ENCODE measurements around the gene EXOC3.
A peak's percentile ranks its signal among the peaks of the same experiment; 100 is the strongest.

EXOC3 gene

GRCh38 chr5:426392-426976, 16.5 kb upstream of the EXOC3 start:
- no peak for DNase-seq (ENCODE audit: low spot score)

GRCh38 chr5:427415-428087, 15.4 kb upstream of the EXOC3 start:
- DNase-seq (ENCODE audit: low spot score) = no peak

- no peak for DNase-seq (ENCODE audit: low spot score)
These were observed 14.8 kb upstream of the EXOC3 start for GRCh38 chr5:428219-428618.

- DNase-seq (ENCODE audit: low spot score) = no peak
These were observed 14.1 kb upstream of the EXOC3 start for GRCh38 chr5:428754-429452.

- DNase-seq (ENCODE audit: low spot score) = no peak
These were observed 13.4 kb upstream of the EXOC3 start for GRCh38 chr5:429453-430188.

GRCh38 chr5:430214-430925, 12.6 kb upstream of the EXOC3 start:
- DNase-seq (ENCODE audit: low spot score) = no peak

- DNase-seq (ENCODE audit: low spot score) = peak; percentile 88
These were observed 11.8 kb upstream of the EXOC3 start for GRCh38 chr5:431001-431710.

- no peak for DNase-seq (ENCODE audit: low spot score)
These were observed 11.3 kb upstream of the EXOC3 start for GRCh38 chr5:431711-432050.

GRCh38 chr5:432201-432927, 10.6 kb upstream of the EXOC3 start:
- DNase-seq (ENCODE audit: low spot score) = no peak

- DNase-seq (ENCODE audit: low spot score) = no peak
These were observed 9.8 kb upstream of the EXOC3 start for GRCh38 chr5:432928-433791.

- no peak for DNase-seq (ENCODE audit: low spot score)
These were observed 9.1 kb upstream of the EXOC3 start for GRCh38 chr5:433836-434235.

- no peak for DNase-seq (ENCODE audit: low spot score)
These were observed 8.4 kb upstream of the EXOC3 start for GRCh38 chr5:434443-435146.

GRCh38 chr5:435156-435790, 7.7 kb upstream of the EXOC3 start:
- DNase-seq (ENCODE audit: low spot score) = no peak

- peak; percentile 65 for DNase-seq (ENCODE audit: low spot score)
These were observed 6.9 kb upstream of the EXOC3 start for GRCh38 chr5:435961-436640.

GRCh38 chr5:436641-436975, 6.4 kb upstream of the EXOC3 start:
- DNase-seq (ENCODE audit: low spot score) = no peak

- no peak for DNase-seq (ENCODE audit: low spot score)
These were observed 5.7 kb upstream of the EXOC3 start for GRCh38 chr5:437281-437771.

GRCh38 chr5:438481-438981, 4.4 kb upstream of the EXOC3 start:
- DNase-seq (ENCODE audit: low spot score) = no peak

- DNase-seq (ENCODE audit: low spot score) = no peak
These were observed 3.8 kb upstream of the EXOC3 start for GRCh38 chr5:439181-439580.
